Stimulated activated CD4-positive, alpha-beta T cell treated with anti-CD3 and anti-CD28 coated beads, Interleukin-1b, Interleukin-23, amount 100 ng/mL, for 24 hours (primary cell): ENCODE data around the gene ANAPC5.

ENCODE experiments used
- DNase-seq, 4 experiments: peaks; one replicate each; pipeline ENCODE4 v3.0.0-alpha.2; 2020; ENCODE audit warnings: low read depth in 4 of 4, low spot score in 1 of 4

The ANAPC5 gene

GRCh38 chr12:121371404-121371803 lies 19.2 kb upstream of the ANAPC5 start:
- no peak for DNase-seq

- DNase-seq, result no peak
Measured at GRCh38 chr12:121366063-121366459, 13.8 kb upstream of the ANAPC5 start.

GRCh38 chr12:121365416-121366062 lies 13.3 kb upstream of the ANAPC5 start:
- no peak for DNase-seq

- no peak for DNase-seq
Measured at GRCh38 chr12:121364683-121365121, 12.5 kb upstream of the ANAPC5 start.

- DNase-seq, result no peak
Measured at GRCh38 chr12:121358073-121358472, 5.9 kb upstream of the ANAPC5 start.

GRCh38 chr12:121357331-121357730 lies 5.1 kb upstream of the ANAPC5 start:
- DNase-seq, result no peak

GRCh38 chr12:121356657-121357056 lies 4.4 kb upstream of the ANAPC5 start:
- DNase-seq, result no peak

- DNase-seq, result no peak
Measured at GRCh38 chr12:121355818-121356217, 3.6 kb upstream of the ANAPC5 start.

- DNase-seq, result no peak
Measured at GRCh38 chr12:121352682-121353018, 439 bp upstream of the ANAPC5 start.

- DNase-seq, result no peak
Measured at GRCh38 chr12:121346747-121347146, 5.5 kb downstream of the ANAPC5 start.

GRCh38 chr12:121345151-121345815 lies 6.9 kb downstream of the ANAPC5 start:
- no peak for DNase-seq

GRCh38 chr12:121344506-121344905 lies 7.7 kb downstream of the ANAPC5 start:
- DNase-seq, result no peak

GRCh38 chr12:121337416-121337815 lies 14.8 kb downstream of the ANAPC5 start:
- no peak for DNase-seq

GRCh38 chr12:121334513-121335343 lies 17.5 kb downstream of the ANAPC5 start:
- DNase-seq, result no peak

- DNase-seq, result no peak
Measured at GRCh38 chr12:121333747-121334146, 18.5 kb downstream of the ANAPC5 start.

GRCh38 chr12:121331248-121331647 lies 21.0 kb downstream of the ANAPC5 start:
- DNase-seq, result no peak

- DNase-seq, result no peak
Measured at GRCh38 chr12:121330692-121331091, 21.5 kb downstream of the ANAPC5 start.

GRCh38 chr12:121330195-121330594 lies 22.0 kb downstream of the ANAPC5 start:
- DNase-seq, result no peak

- no peak for DNase-seq
Measured at GRCh38 chr12:121328620-121329019, 23.6 kb downstream of the ANAPC5 start.

- DNase-seq, result no peak
Measured at GRCh38 chr12:121326996-121327674, 25.1 kb downstream of the ANAPC5 start.

- no peak for DNase-seq
Measured at GRCh38 chr12:121325922-121326396, 26.3 kb downstream of the ANAPC5 start.
